GM10266 (cell line): Measurements from ENCODE around the gene INKA2.
"Not testable (repeated sequence)": the region's sequence is repeated elsewhere in the genome, so short reads cannot be mapped to it uniquely, and the experiment has no call there.

ENCODE experiments used
- DNase-seq: peaks from one replicate; pipeline ENCODE4 v3.0.0; 2012; ENCODE audit errors: extremely low spot score
- CTCF ChIP-seq: IDR thresholded peaks from 2 replicates; pipeline ENCODE4 v1.5.1; 2012; ENCODE audit warnings: mild to moderate bottlenecking, low read depth; ENCODE audit not compliant: control insufficient read depth, insufficient read depth; ENCODE audit errors: missing control alignments

The INKA2 gene

GRCh38 chr1:111742938-111743549 lies 3.8 kb upstream of the INKA2 start:
- no peak for DNase-seq
- TF ChIP-seq CTCF, result no peak

- DNase-seq, result not testable (repeated sequence)
These were observed 3.1 kb upstream of the INKA2 start for GRCh38 chr1:111742292-111742691.

- TF ChIP-seq CTCF, result peak; percentile 14
- DNase-seq, result peak; percentile 28
These were observed 950 bp upstream of the INKA2 start for GRCh38 chr1:111739925-111740765.

- DNase-seq, result peak; percentile 62
- no peak for TF ChIP-seq CTCF
These were observed 580 bp downstream of the INKA2 start for GRCh38 chr1:111738436-111739193.

- TF ChIP-seq CTCF, result no peak
- DNase-seq, result no peak
These were observed 1.1 kb downstream of the INKA2 start for GRCh38 chr1:111738133-111738435.

GRCh38 chr1:111737216-111738132 lies 1.7 kb downstream of the INKA2 start:
- no peak for TF ChIP-seq CTCF
- DNase-seq, result no peak

- no peak for DNase-seq
- TF ChIP-seq CTCF, result no peak
These were observed 2.5 kb downstream of the INKA2 start for GRCh38 chr1:111736548-111737215.
